ENCODE results near the gene SLC22A4.

GRCh38 chr5:132253008-132253441, 41.2 kb upstream of the SLC22A4 start:
- TF ChIP-seq CTCF (IDR thresholded peaks at IDR 0.05; ENCODE audit: low read depth, low read length), result no peak
- TF ChIP-seq POLR2A (IDR thresholded peaks at IDR 0.05; ENCODE audit: extremely low read depth, insufficient read length), result no peak

Data from NB4 (cell line).